ENCODE data around the gene C6orf163.

Gene C6orf163

GRCh38 chr6:87357479-87358196, 13.0 kb downstream of the C6orf163 start:
- DNase-seq: no peak

DNA sequence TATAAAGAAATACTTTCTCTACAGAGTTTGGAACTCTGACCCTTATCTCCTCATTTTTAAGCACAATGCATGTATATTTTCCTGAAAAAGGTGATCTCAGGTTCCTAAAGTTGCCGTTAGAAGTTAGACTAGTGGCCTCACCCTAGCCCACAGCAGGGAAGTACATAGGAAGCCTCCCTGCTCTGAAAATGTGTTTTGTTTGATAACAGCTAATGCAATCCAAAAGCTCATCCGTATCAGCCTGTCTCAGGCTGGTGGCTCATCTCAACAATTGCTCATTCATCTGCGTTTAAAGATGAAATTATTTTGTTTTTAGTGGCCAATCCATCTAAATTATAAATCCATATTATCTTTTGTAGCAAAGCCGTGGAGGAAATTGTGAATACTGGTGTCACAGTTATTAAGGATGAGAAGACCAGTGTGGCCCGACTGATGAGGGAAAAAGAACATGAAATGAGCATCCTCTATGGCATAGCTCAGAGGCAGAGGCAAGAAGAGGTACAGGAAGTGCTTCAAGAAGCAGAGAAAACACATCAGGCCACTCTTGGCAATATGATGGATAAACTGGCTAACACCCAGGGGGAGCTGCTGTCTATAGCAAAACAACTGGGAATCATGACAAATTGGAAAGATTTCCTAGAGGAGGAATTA, 20.1 kb downstream of the C6orf163 start:
- DNase-seq: no peak

- no peak for DNase-seq
These were observed 21.6 kb downstream of the C6orf163 start for GRCh38 chr6:87366072-87366827.

GRCh38 chr6:87366899-87367298, 22.3 kb downstream of the C6orf163 start:
- DNase-seq: no peak

GRCh38 chr6:87373377-87373776, 28.8 kb downstream of the C6orf163 start:
- no peak for DNase-seq

DNA sequence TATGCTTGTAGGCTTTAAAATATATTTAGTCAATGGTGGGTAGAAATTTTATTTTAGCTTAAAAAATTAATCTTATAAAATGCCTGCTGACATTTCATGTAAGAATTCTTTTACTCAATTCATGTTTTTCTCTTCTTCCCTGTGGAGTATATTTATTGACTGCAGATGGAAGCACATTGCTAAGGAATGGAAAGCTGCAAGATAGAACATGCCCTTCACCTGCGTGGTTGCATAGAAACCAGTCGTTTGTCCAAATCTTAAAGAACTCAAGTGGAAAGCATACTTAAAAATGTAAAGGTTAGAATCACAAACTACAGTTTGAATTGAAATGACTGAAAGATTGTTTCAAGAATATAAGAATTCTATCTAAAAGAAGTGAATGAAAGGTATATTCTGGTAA, 30.7 kb downstream of the C6orf163 start:
- no peak for DNase-seq

DNA sequence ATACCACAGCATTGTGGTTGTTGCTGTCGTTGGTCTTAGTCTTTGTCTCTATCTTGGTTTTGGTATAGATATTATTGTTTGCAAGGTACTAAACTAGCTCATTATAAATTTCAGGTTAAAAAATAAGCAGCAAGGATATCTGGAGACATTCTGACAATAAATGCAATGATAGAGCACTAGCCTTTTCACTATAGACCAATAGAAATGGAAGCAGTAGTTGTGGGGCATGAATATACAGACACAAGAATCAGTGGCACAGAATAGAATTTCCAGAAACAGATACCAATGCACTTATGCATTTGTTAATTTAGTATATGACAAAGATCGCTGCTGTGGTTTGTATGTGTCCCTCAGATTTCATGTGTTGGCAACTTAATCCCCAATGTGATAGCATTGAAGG, 32.0 kb downstream of the C6orf163 start:
- no peak for DNase-seq

DNA sequence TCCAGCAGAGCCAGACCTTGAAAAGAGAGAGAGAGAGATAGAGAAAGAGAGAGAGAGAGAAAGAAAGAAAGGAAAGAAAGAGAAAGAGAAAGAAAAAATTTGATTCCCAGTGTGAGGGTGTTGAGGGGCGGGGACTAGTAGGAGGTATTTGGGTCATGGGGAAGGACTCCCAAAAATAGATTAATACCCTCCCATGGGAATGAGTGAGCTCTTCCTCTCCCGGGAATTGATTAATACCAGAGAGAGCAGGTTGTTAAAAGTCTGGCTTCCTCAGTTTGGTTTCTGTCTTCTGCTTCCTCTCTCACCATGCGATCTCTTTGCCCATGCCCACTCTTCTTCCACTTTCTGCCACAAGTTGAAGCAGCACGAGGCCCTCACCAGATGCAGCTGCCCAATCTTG, 34.3 kb downstream of the C6orf163 start:
- DNase-seq: no peak

GRCh38 chr6:87382861-87383260, 38.2 kb downstream of the C6orf163 start:
- no peak for DNase-seq

- DNase-seq: no peak
These were observed 39.4 kb downstream of the C6orf163 start for GRCh38 chr6:87384038-87384437.

DNA sequence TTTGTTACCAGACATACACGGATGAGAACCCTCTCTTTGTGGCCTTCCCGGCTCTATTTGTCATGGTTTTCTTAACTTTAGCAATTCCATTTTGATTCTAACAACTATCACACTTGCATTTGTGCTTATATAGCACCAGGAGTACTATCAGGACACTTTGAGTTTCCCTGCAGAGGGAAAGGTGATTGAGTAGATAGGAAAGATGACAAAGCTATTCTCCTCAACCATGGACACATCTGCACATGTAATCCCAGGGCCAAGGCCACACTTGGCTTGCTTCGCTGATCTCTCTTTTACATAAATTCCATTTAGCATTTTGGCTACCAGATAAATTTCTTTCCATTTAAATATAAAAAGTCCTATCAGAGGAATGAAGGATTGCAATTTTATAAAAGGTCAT, 39.8 kb downstream of the C6orf163 start:
- no peak for DNase-seq

DNA sequence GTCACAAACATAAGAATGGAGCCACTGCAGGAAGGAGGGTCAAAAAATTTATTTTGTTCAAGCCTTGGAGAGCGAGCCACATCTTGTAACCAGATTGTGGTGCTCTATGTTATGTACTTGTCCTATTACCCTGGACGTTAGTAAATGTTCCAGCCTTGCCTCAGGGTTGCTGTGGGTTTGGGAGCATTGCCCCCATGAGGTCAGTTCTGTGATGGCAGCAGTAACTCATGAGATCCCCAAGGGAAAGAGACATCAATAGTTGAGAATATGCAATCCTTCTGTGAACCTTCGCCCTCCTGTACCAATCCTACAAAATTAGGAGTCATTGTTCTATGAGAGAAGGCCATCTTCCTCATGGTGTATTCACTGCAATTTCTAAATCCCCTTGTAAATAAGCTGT, 46.7 kb downstream of the C6orf163 start:
- no peak for DNase-seq

GRCh38 chr6:87393026-87393622, 48.5 kb downstream of the C6orf163 start:
- no peak for DNase-seq

DNA sequence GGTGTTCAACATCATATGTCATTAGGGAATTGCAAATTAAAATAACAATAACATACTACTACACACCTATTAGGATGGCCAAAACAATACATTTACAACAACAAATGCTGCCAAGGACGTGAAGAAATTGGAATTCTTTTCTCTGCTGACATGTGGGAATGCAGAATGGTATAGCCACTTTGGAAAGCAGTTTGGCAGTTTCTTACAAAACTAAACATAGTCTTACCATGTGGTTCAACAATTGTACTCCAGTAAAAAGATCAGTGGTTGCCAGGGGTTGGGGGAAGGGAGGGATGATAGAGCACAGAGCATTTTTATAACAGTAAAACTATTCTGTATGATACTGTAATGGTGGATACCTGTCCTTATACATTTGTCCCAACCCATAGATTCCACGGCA, 50.8 kb downstream of the C6orf163 start:
- DNase-seq: no peak

DNA sequence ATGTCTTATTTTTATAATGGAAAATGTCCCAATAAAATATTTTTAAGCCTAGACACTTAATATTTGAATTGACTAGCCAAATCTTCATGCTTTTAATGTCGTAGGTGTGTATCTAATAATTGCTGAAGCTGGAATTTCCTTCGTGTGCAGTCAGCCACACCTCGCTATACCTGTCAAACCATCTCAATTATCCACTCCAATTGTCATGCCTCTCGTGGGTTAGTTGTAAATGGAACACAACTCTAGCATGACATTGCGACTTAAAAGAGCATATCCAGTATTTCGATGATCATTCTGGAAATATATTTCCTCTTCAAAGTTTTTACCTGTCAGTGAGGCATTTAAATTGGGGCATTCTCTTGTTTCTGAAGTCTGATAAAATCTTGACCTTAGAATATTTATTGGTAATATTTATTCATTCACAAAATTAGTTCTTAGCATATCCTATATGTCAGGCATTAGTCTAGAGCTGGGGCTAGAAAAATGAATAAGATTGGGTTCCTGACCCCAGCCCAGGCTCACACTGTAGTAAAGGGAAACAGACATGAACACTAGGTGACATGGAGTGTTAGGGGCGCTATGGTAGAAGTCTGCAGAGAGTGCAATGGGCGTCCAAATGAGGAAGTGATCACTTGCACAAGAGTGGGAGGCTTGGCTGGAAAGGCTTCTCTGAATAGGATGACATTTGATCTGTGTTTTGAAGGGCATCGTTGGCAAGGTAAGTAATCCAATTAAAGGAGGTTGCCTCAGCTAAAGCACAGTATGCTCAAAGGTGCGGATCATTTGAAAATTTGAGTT, 52.2 kb downstream of the C6orf163 start:
- no peak for DNase-seq

- no peak for DNase-seq
These were observed 53.0 kb downstream of the C6orf163 start for GRCh38 chr6:87397656-87398055.

GRCh38 chr6:87401832-87402231, 57.2 kb downstream of the C6orf163 start:
- no peak for DNase-seq

DNA sequence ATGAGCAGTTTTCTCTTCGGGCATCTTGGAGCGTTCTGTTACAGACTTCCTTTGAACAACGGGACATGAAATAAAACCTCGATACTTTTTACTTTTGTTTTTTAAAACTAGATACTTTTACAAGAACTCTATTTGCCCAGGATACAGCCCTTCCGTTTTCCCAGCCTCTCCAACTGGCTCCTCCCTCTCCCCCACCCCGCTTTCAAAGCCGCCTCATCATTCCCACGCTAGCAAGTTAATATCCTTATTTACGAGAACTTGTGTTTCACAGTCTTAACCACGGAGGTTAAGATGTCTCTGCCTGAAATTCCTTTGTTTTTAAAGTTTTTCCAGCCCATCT, 62.9 kb downstream of the C6orf163 start:
- no peak for DNase-seq

GRCh38 chr6:87407901-87408720, 63.5 kb downstream of the C6orf163 start, which contains the start of gene CFAP206:
TSS of gene CFAP206 (plus strand) at chr6:87407972. CDS start at chr6:87409840, 1,868 bp downstream.
- DNase-seq: peak; percentile 90

- no peak for DNase-seq
These were observed 64.1 kb downstream of the C6orf163 start for GRCh38 chr6:87408721-87409155.

All from right forelimb (tissue), 1 donor.